ENCODE data around the gene NTM.

The NTM gene

GRCh38 chr11:131462622-131463021 lies 92.2 kb downstream of the NTM start:
- H3K4me3 ChIP-seq (ENCODE audit: low read depth, low read length) = no peak overlapping the region
- TF ChIP-seq CTCF (IDR thresholded peaks at IDR 0.05; ENCODE audit: low read depth, low read length) = no peak

- no peak for TF ChIP-seq CTCF (IDR thresholded peaks at IDR 0.05; ENCODE audit: low read depth, low read length)
- no peak overlapping the region for H3K4me3 ChIP-seq (ENCODE audit: low read depth, low read length)
Observed at GRCh38 chr11:131463162-131463561, 92.7 kb downstream of the NTM start.

GRCh38 chr11:131463649-131464425 lies 93.4 kb downstream of the NTM start:
- no peak overlapping the region for H3K4me3 ChIP-seq (ENCODE audit: low read depth, low read length)
- TF ChIP-seq CTCF (IDR thresholded peaks at IDR 0.05; ENCODE audit: low read depth, low read length) = no peak

GRCh38 chr11:131464461-131464860 lies 94.0 kb downstream of the NTM start:
- no peak for TF ChIP-seq CTCF (IDR thresholded peaks at IDR 0.05; ENCODE audit: low read depth, low read length)
- no peak overlapping the region for H3K4me3 ChIP-seq (ENCODE audit: low read depth, low read length)

GRCh38 chr11:131465039-131465438 lies 94.6 kb downstream of the NTM start:
- TF ChIP-seq CTCF (IDR thresholded peaks at IDR 0.05; ENCODE audit: low read depth, low read length) = no peak
- no peak overlapping the region for H3K4me3 ChIP-seq (ENCODE audit: low read depth, low read length)

- H3K4me3 ChIP-seq (ENCODE audit: low read depth, low read length) = no peak overlapping the region
- TF ChIP-seq CTCF (IDR thresholded peaks at IDR 0.05; ENCODE audit: low read depth, low read length) = no peak
Observed at GRCh38 chr11:131465746-131466145, 95.3 kb downstream of the NTM start.

GRCh38 chr11:131467645-131468394 lies 97.4 kb downstream of the NTM start:
- TF ChIP-seq CTCF (IDR thresholded peaks at IDR 0.05; ENCODE audit: low read depth, low read length) = no peak

More at GRCh38 chr11:131467645-131468394, 97.4 kb downstream of the NTM start:
- H3K4me3 ChIP-seq (ENCODE audit: low read depth, low read length) = no peak overlapping the region
